GF-D8 (cell line): ENCODE results near the gene NEK1.
"Not testable (repeated sequence)": the region's sequence is repeated elsewhere in the genome, so short reads cannot be mapped to it uniquely, and the experiment has no call there.

Source experiments
- DNase-seq: peaks from one replicate; lab custom pipeline; 2025; lab: John Stamatoyannopoulos, UW

Gene NEK1

GRCh38 chr4:169627307-169627706, 14.9 kb upstream of the NEK1 start:
- DNase-seq: no peak

GRCh38 chr4:169626331-169627282, 14.2 kb upstream of the NEK1 start:
- DNase-seq: no peak

GRCh38 chr4:169625886-169626285, 13.5 kb upstream of the NEK1 start:
- no peak for DNase-seq

- not testable (repeated sequence) for DNase-seq
Measured at GRCh38 chr4:169624012-169624411, 11.6 kb upstream of the NEK1 start.

GRCh38 chr4:169622566-169622965, 10.2 kb upstream of the NEK1 start:
- no peak for DNase-seq

GRCh38 chr4:169621731-169622492, 9.5 kb upstream of the NEK1 start:
- DNase-seq: peak; percentile 83

- DNase-seq: no peak
Measured at GRCh38 chr4:169620880-169621248, 8.5 kb upstream of the NEK1 start.

GRCh38 chr4:169619958-169620879, 7.8 kb upstream of the NEK1 start, which contains the start of gene CLCN3:
Gene CLCN3, plus strand, starts transcription at chr4:169620578. Its CDS starts 15,351 bp downstream, at chr4:169635929.
- DNase-seq: peak; percentile 76

- no peak for DNase-seq
Measured at GRCh38 chr4:169619518-169619957, 7.2 kb upstream of the NEK1 start.

- DNase-seq: no peak
Measured at GRCh38 chr4:169618986-169619385, 6.6 kb upstream of the NEK1 start.

- DNase-seq: no peak
Measured at GRCh38 chr4:169618286-169618685, 5.9 kb upstream of the NEK1 start.

- no peak for DNase-seq
Measured at GRCh38 chr4:169617306-169617705, 4.9 kb upstream of the NEK1 start.

- no peak for DNase-seq
Measured at GRCh38 chr4:169616846-169617245, 4.5 kb upstream of the NEK1 start.

- DNase-seq: no peak
Measured at GRCh38 chr4:169615467-169616106, 3.2 kb upstream of the NEK1 start.

- DNase-seq: peak; percentile 11
Measured at GRCh38 chr4:169612871-169613859, 782 bp upstream of the NEK1 start.

GRCh38 chr4:169611157-169611556, 1.2 kb downstream of the NEK1 start:
- DNase-seq: no peak

- no peak for DNase-seq
Measured at GRCh38 chr4:169604903-169605331, 7.5 kb downstream of the NEK1 start.

- peak; percentile 32 for DNase-seq
Measured at GRCh38 chr4:169604131-169604900, 8.1 kb downstream of the NEK1 start.

- no peak for DNase-seq
Measured at GRCh38 chr4:169603312-169603711, 9.1 kb downstream of the NEK1 start.
